ENCODE results near the gene CD6. TPM values are rescaled to one million over a fixed set of nuclear protein-coding genes. Genes with fewer than 3 reads are reported as not detected.

Gene CD6
- total RNA-seq, 3 donors from 2014 or later (not counting 1 experiment from before 2014, with no cell fraction given), result 18.9 to 111 (median 85.6) TPM

DNA sequence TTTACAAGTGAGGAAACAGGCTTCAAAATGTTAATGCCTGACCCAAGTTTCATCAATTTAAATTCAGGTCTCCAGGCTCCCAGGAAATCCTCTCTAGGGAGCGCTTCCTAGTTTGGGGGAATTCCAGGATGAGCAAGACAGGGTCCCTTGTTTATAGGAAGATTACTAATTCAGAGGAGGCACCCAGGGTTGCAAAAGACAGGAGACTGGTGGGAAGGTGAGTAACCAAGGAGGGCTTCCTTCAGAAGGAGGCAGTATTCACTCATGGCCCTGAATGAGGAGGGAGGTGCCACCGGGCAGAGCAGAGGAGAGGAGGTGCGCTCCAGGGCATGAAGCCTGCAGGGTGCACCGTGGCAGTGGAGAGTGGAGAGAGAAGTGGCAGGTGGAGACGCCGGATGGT is 45.6 kb upstream of the CD6 start:
- Histone ChIP-seq H3K27ac (ENCODE audit: low read length) (no peak overlapping the region), H3K9me3 (ENCODE audit: control insufficient read depth, insufficient read depth, low read length) (no peaks in the 10 kb centered on the region), H3K36me3 (ENCODE audit: control insufficient read depth, insufficient read depth, low read length) (peaks cover 23% of the 10 kb centered on the region), H3K27me3 (ENCODE audit: control insufficient read depth, insufficient read depth, low read length) (peaks cover 19% of the 10 kb centered on the region), H3K4me3 (ENCODE audit: low read length) (no peak overlapping the region), H3K4me1 (ENCODE audit: control insufficient read depth, insufficient read depth, low read length) (peaks cover 18% of the 10 kb centered on the region)
- DNase-seq (no peak), ATAC-seq (no peak)
- peaks cover 7 to 30% of the 10 kb centered on the region in 2 donors for H3K27me3 Mint-ChIP-seq (ENCODE audit: low read depth in 2 of 2)
- H3K4me3 Mint-ChIP-seq, result peak overlapping the region; percentile 63
- no peaks in the 10 kb centered on the region for H3K9me3 Mint-ChIP-seq
- intact Hi-C loops (cut with micrococcal nuclease), result no loop called here
- WGBS (ENCODE audit: insufficient coverage), result 77% methylated on average over 4 of the region's 6 CpGs
- peaks cover 0 to 12% of the 10 kb centered on the region in 2 donors for H3K4me1 Mint-ChIP-seq
- H3K27ac Mint-ChIP-seq, result no peak overlapping the region
- no peak for TF ChIP-seq CTCF (IDR thresholded peaks at IDR 0.05)
- H3K36me3 Mint-ChIP-seq, result peaks cover 8% of the 10 kb centered on the region

- 91% methylated on average over 6 of the region's 8 CpGs for WGBS (ENCODE audit: insufficient coverage)
- ATAC-seq (no peak), DNase-seq (no peak)
- Histone ChIP-seq H3K9me3 (ENCODE audit: control insufficient read depth, insufficient read depth, low read length) (no peaks in the 10 kb centered on the region), H3K4me1 (ENCODE audit: control insufficient read depth, insufficient read depth, low read length) (peaks cover 20% of the 10 kb centered on the region), H3K36me3 (ENCODE audit: control insufficient read depth, insufficient read depth, low read length) (peaks cover 17% of the 10 kb centered on the region), H3K4me3 (ENCODE audit: low read length) (no peak overlapping the region), H3K27ac (ENCODE audit: low read length) (no peak overlapping the region), H3K27me3 (ENCODE audit: control insufficient read depth, insufficient read depth, low read length) (peaks cover 19% of the 10 kb centered on the region)
- Mint-ChIP-seq H3K9me3 (no peaks in the 10 kb centered on the region), H3K4me3 (peak overlapping the region; percentile 63), H3K27me3 (ENCODE audit: low read depth in 2 of 2) (peaks cover 7 to 34% of the 10 kb centered on the region in 2 donors), H3K27ac (no peak overlapping the region), H3K4me1 (peaks cover 0 to 12% of the 10 kb centered on the region in 2 donors), H3K36me3 (peaks cover 8% of the 10 kb centered on the region)
- intact Hi-C loops (cut with micrococcal nuclease), result no loop called here
- no peak for TF ChIP-seq CTCF (IDR thresholded peaks at IDR 0.05)
Measured at GRCh38 chr11:60926500-60926899, 45.0 kb upstream of the CD6 start.

DNA sequence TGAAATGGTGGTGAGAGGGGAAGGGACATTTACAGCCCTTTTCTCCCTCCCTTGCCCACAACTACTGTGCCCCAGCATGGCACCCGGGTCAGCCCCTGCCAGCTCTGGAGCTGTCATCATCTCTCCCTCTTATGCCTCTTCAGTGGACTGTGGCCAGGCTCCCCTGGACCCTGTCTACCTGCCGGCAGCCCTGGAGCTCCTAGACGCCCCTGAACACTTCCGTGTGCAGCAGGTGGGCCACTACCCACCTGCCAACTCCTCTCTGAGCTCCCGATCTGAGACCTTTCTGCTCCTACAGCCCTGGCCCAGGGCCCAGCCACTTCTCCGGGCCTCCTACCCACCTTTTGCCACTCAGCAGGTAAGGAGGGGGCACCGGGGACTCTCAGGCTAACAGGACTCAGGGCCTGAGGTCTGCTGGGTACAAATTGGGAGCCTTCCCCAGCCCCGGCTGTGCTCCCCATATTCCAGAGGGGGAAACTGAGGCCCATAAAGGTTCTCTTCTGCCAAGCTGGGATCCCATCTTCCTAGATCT is 44.4 kb upstream of the CD6 start:
- H3K27me3 Mint-ChIP-seq (ENCODE audit: low read depth in 2 of 2), result peaks cover 7 to 34% of the 10 kb centered on the region in 2 donors
- Histone ChIP-seq H3K27ac (ENCODE audit: low read length) (no peak overlapping the region), H3K4me1 (ENCODE audit: control insufficient read depth, insufficient read depth, low read length) (peaks cover 23% of the 10 kb centered on the region), H3K27me3 (ENCODE audit: control insufficient read depth, insufficient read depth, low read length) (peaks cover 19% of the 10 kb centered on the region), H3K9me3 (ENCODE audit: control insufficient read depth, insufficient read depth, low read length) (no peaks in the 10 kb centered on the region), H3K4me3 (ENCODE audit: low read length) (no peak overlapping the region), H3K36me3 (ENCODE audit: control insufficient read depth, insufficient read depth, low read length) (peaks cover 11% of the 10 kb centered on the region)
- no peak for TF ChIP-seq CTCF (IDR thresholded peaks at IDR 0.05)
- intact Hi-C loops (cut with micrococcal nuclease), result no loop called here
- peaks cover 0 to 12% of the 10 kb centered on the region in 2 donors for H3K4me1 Mint-ChIP-seq
- 89% methylated on average over 8 of the region's 8 CpGs for WGBS (ENCODE audit: insufficient coverage)
- no peak overlapping the region for H3K27ac Mint-ChIP-seq
- no peaks in the 10 kb centered on the region for H3K9me3 Mint-ChIP-seq
- ATAC-seq (no peak), DNase-seq (no peak)
- H3K36me3 Mint-ChIP-seq, result peaks cover 7% of the 10 kb centered on the region
- H3K4me3 Mint-ChIP-seq, result no peak overlapping the region

DNA sequence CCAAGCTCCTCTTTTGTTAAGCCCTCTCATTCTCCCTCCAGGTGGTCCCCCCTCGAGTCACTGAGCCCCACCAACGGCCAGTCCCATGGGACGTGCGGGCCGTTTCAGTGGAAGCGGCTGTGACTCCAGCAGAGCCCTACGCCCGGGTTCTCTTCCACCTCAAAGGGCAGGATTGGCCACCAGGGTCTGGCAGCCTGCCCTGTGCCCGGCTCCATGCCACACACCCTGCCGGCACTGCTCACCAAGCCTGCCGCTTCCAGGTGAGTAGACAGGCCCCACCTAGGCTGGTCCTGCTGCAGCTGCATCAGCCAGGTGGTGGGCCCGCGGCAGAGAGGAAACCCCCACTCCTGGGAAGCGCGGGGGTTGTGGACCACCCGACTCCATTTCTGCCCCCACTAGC is 43.9 kb upstream of the CD6 start:
- no peaks in the 10 kb centered on the region for H3K9me3 Mint-ChIP-seq
- peaks cover 19% of the 10 kb centered on the region for H3K27me3 ChIP-seq (ENCODE audit: control insufficient read depth, insufficient read depth, low read length)
- TF ChIP-seq CTCF (IDR thresholded peaks at IDR 0.05), result no peak

More for the DNA sequence above, 43.9 kb upstream of the CD6 start:
- peaks cover 23% of the 10 kb centered on the region for H3K4me1 ChIP-seq (ENCODE audit: control insufficient read depth, insufficient read depth, low read length)
- 90% methylated on average over 16 of the region's 16 CpGs for WGBS (ENCODE audit: insufficient coverage)
- no peak for ATAC-seq
- no peaks in the 10 kb centered on the region for H3K9me3 ChIP-seq (ENCODE audit: control insufficient read depth, insufficient read depth, low read length)
- H3K27ac ChIP-seq (ENCODE audit: low read length), result no peak overlapping the region
- intact Hi-C loops (cut with micrococcal nuclease), result no loop called here
- Mint-ChIP-seq H3K27me3 (ENCODE audit: low read depth in 2 of 2) (peaks cover 7 to 34% of the 10 kb centered on the region in 2 donors), H3K4me3 (no peak overlapping the region), H3K4me1 (peaks cover 0 to 9% of the 10 kb centered on the region in 2 donors), H3K36me3 (peaks cover 2% of the 10 kb centered on the region), H3K27ac (no peak overlapping the region)
- DNase-seq, result no peak
- peaks cover 6% of the 10 kb centered on the region for H3K36me3 ChIP-seq (ENCODE audit: control insufficient read depth, insufficient read depth, low read length)
- no peak overlapping the region for H3K4me3 ChIP-seq (ENCODE audit: low read length)
